MM.1S (cell line): ENCODE data around the gene TRAPPC1.

Source experiments
- DNase-seq: peaks from one replicate; pipeline ENCODE4 v3.0.0-alpha.2; 2015
- H2AFZ ChIP-seq: fragments of 300-600 bp; sonication (generic); 2 replicates; pipeline ENCODE4 v1.6.0; 2016; ENCODE audit warnings: antibody characterized with exemption, low read length
- H3F3A ChIP-seq: fragments of 300-600 bp; sonication (generic); 2 replicates; pipeline ENCODE4 v1.6.1; 2016; ENCODE audit warnings: mild to moderate bottlenecking, antibody characterized with exemption, low read length, moderate library complexity, mixed read lengths; ENCODE audit not compliant: insufficient read depth
- H3K27ac ChIP-seq: fragments of 300-600 bp; sonication (generic); 2 replicates; pipeline ENCODE4 v1.5.1; 2016; ENCODE audit warnings: mild to moderate bottlenecking, low read length
- H3K27me3 ChIP-seq: fragments of 300-600 bp; sonication (generic); replicated peaks from 2 replicates; pipeline ENCODE4 v1.6.0; 2016; ENCODE audit warnings: low read length; ENCODE audit not compliant: insufficient read depth
- H3K36me3 ChIP-seq: fragments of 300-600 bp; sonication (generic); replicated peaks from 2 replicates; pipeline ENCODE4 v1.6.1; 2016; ENCODE audit warnings: mild to moderate bottlenecking, low read length, mixed read lengths; ENCODE audit not compliant: insufficient read depth
- H3K4me1 ChIP-seq: fragments of 300-600 bp; sonication (generic); 2 replicates; pipeline ENCODE4 v1.6.1; 2016; ENCODE audit warnings: low read length, mixed read lengths
- H3K4me2 ChIP-seq: fragments of 300-600 bp; sonication (generic); 2 replicates; pipeline ENCODE4 v1.6.0; 2016; ENCODE audit warnings: low read depth, low read length
- H3K4me3 ChIP-seq: fragments of 300-600 bp; sonication (generic); 2 replicates; pipeline ENCODE4 v1.5.1; 2016; ENCODE audit warnings: low read length, mixed read lengths
- H3K79me2 ChIP-seq: fragments of 300-600 bp; sonication (generic); 2 replicates; pipeline ENCODE4 v1.6.1; 2016; ENCODE audit warnings: mixed run types, low read length, mixed read lengths
- H3K9ac ChIP-seq: fragments of 300-600 bp; sonication (generic); 2 replicates; pipeline ENCODE4 v1.6.1; 2016; ENCODE audit warnings: low read length, mixed read lengths
- H3K9me2 ChIP-seq: fragments of 300-600 bp; sonication (generic); replicated peaks from 2 replicates; pipeline ENCODE4 v1.6.1; 2016; ENCODE audit warnings: mild to moderate bottlenecking, low read length, mixed read lengths; ENCODE audit not compliant: insufficient read depth
- H3K9me3 ChIP-seq: fragments of 300-600 bp; sonication (generic); replicated peaks from 2 replicates; pipeline ENCODE4 v1.6.1; 2016; ENCODE audit warnings: mild to moderate bottlenecking, low read length, mixed read lengths; ENCODE audit not compliant: insufficient read depth
- H4K20me1 ChIP-seq: fragments of 300-600 bp; sonication (generic); 2 replicates; pipeline ENCODE4 v1.6.1; 2016; ENCODE audit warnings: mild to moderate bottlenecking, low read length, moderate library complexity, mixed read lengths; ENCODE audit not compliant: insufficient read depth
- EZH2 ChIP-seq: fragments of 300-600 bp; sonication (generic); optimal IDR thresholded peaks from 2 replicates; pipeline ENCODE3; 2017; ENCODE audit warnings: low read depth, mild to moderate bottlenecking, antibody characterized with exemption, low read length, mixed read lengths
- EZH2phosphoT487 ChIP-seq: fragments of 300-600 bp; sonication (generic); IDR thresholded peaks from 2 replicates; pipeline ENCODE4 v1.6.1; 2018; ENCODE audit warnings: antibody characterized with exemption, low read length
- TF ChIP-seq, protein P1 (sequence below): fragments of 300-600 bp; sonication (generic); IDR thresholded peaks from 2 replicates; pipeline ENCODE4 v1.5.1; 2016; ENCODE audit warnings: antibody characterized with exemption, low read length, mixed read lengths

Gene TRAPPC1

GRCh38 chr17:7935859-7936258, 4.1 kb upstream of the TRAPPC1 start:
- Histone ChIP-seq H4K20me1 (no peaks in the 10 kb centered on the region), H3K4me3 (no peak overlapping the region), H3K4me1 (peaks cover 8% of the 10 kb centered on the region), H3F3A (no peaks in the 10 kb centered on the region), H3K9ac (no peak overlapping the region), H3K4me2 (no peak overlapping the region), H3K27me3 (no peaks in the 10 kb centered on the region), H3K9me3 (no peaks in the 10 kb centered on the region), H3K27ac (no peak overlapping the region), H3K9me2 (no peaks in the 10 kb centered on the region), H2AFZ (no peak overlapping the region), H3K79me2 (peaks cover 19% of the 10 kb centered on the region), H3K36me3 (peaks cover 5% of the 10 kb centered on the region; the same call in 1 of the 2 replicates)
- TF ChIP-seq EZH2phosphoT487, result no peak
- TF ChIP-seq EZH2, result no peak
- TF ChIP-seq, protein P1, sequence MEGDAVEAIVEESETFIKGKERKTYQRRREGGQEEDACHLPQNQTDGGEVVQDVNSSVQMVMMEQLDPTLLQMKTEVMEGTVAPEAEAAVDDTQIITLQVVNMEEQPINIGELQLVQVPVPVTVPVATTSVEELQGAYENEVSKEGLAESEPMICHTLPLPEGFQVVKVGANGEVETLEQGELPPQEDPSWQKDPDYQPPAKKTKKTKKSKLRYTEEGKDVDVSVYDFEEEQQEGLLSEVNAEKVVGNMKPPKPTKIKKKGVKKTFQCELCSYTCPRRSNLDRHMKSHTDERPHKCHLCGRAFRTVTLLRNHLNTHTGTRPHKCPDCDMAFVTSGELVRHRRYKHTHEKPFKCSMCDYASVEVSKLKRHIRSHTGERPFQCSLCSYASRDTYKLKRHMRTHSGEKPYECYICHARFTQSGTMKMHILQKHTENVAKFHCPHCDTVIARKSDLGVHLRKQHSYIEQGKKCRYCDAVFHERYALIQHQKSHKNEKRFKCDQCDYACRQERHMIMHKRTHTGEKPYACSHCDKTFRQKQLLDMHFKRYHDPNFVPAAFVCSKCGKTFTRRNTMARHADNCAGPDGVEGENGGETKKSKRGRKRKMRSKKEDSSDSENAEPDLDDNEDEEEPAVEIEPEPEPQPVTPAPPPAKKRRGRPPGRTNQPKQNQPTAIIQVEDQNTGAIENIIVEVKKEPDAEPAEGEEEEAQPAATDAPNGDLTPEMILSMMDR, result no peak
- DNase-seq, result no peak

DNA sequence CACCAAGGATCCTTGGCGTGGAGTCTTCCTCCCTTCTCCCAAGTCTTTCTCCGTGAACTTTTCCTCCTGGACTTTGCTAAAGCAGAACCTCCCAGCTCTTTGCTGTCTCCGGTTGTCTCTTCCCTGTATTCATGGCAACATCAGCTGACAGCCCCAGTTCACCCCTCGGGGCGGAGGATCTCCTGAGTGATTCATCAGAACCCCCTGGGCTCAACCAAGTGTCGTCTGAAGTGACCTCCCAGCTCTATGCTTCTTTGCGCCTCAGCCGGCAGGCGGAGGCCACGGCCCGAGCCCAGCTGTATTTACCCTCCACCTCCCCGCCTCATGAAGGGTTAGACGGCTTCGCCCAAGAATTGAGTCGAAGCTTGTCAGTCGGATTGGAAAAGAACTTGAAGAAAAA, 1.2 kb upstream of the TRAPPC1 start:
- Histone ChIP-seq H3K36me3 (no peaks in the 10 kb centered on the region), H3K27me3 (no peaks in the 10 kb centered on the region), H3K4me2 (peak overlapping the region; percentile 89), H3K9ac (peak overlapping the region; percentile 83; the same call in 1 of the 2 replicates), H3F3A (no peaks in the 10 kb centered on the region), H3K4me3 (peak overlapping the region; percentile 93), H3K9me3 (no peaks in the 10 kb centered on the region), H3K4me1 (peaks cover 11% of the 10 kb centered on the region), H3K9me2 (no peaks in the 10 kb centered on the region), H3K79me2 (peaks cover 23% of the 10 kb centered on the region), H3K27ac (no peak overlapping the region), H2AFZ (peak overlapping the region; percentile 90; the same call in 1 of the 2 replicates), H4K20me1 (no peaks in the 10 kb centered on the region)
- DNase-seq, result no peak
- TF ChIP-seq, protein P1, result no peak
- no peak for TF ChIP-seq EZH2
- no peak for TF ChIP-seq EZH2phosphoT487

- TF ChIP-seq, protein P1, result no peak
- H4K20me1 ChIP-seq, result no peaks in the 10 kb centered on the region
- no peaks in the 10 kb centered on the region for H3K27me3 ChIP-seq
- H3K4me3 ChIP-seq, result peak overlapping the region; percentile 93
- peak overlapping the region; percentile 89 for H3K4me2 ChIP-seq
- no peaks in the 10 kb centered on the region for H3F3A ChIP-seq
- H3K9me3 ChIP-seq, result no peaks in the 10 kb centered on the region
- H3K9ac ChIP-seq, result peak overlapping the region; percentile 83
- H3K27ac ChIP-seq, result peak overlapping the region; percentile 35; the same call in 1 of the 2 replicates
- peak; percentile 16 for DNase-seq
- H3K79me2 ChIP-seq, result peaks cover 23% of the 10 kb centered on the region
- peak overlapping the region; percentile 90 for H2AFZ ChIP-seq
- H3K4me1 ChIP-seq, result peaks cover 11% of the 10 kb centered on the region
- H3K36me3 ChIP-seq, result no peaks in the 10 kb centered on the region
- H3K9me2 ChIP-seq, result no peaks in the 10 kb centered on the region
Measured at GRCh38 chr17:7932483-7932891, 741 bp upstream of the TRAPPC1 start.
